SKM-1 (cell line): ENCODE measurements around the gene CPPED1.
"Not testable (repeated sequence)": the region's sequence is repeated elsewhere in the genome, so short reads cannot be mapped to it uniquely, and the experiment has no call there.

Source experiments
- DNase-seq: peaks from one replicate; lab custom pipeline; 2025; ENCODE audit not compliant: unreplicated experiment; lab: John Stamatoyannopoulos, UW

Gene CPPED1

DNA sequence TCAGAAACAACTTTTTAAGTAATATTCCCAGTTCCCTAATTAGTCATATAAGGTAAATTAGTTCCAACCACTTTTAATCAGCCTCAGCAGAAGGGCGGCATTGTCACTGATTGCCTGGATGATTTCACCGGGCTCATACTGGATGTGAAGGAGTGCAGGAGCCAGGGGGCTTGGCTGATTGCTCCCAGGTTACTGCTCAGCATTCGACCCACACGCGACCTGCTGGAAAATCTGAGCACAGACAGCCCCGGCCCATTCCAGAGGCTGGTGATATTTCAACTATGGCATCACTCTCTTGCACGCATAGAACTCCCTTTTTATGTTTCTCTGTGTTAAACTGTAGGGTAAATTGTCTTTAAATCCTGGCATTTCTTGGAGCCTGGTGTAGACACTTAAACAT lies 34.2 kb downstream of the CPPED1 start:
- DNase-seq = no peak

DNA sequence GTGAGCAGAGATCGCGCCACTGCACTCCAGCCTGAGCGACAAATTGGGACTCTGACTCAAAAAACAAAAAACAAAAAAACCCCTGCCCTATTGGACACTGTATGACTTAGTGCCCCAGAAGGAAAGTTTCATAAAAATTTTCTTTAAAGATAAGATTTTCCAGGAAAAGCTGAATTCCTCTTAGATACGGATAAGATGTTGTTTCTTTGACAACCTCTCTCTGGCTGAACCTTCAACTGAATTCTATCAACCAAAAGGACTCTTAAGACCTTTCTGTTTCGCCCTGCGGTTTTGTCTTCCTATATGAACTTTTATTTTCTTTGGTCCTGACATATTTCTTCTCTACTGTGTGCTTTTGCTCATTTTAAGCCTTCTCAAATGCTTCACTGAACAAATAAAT lies 35.8 kb downstream of the CPPED1 start:
- DNase-seq = no peak

DNA sequence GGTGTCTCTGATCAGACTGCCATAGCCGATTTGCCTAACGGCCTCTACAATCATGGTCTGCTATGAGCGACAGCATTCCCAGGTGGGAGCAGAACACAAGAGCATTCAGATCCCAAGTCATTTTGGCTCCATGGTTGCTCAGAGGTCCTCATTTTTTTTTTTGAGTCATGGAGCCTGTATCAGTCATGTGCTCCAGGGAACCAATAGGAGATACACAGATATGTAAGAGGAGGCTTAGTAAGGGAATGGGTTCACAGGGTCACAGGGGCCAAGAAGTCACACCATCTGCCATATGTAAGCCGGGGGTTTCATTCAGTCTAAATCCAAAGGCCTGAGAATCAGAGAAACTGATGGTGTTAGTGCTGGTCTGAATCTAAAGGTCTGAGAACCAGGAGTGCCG lies 36.8 kb downstream of the CPPED1 start:
- no peak for DNase-seq

DNA sequence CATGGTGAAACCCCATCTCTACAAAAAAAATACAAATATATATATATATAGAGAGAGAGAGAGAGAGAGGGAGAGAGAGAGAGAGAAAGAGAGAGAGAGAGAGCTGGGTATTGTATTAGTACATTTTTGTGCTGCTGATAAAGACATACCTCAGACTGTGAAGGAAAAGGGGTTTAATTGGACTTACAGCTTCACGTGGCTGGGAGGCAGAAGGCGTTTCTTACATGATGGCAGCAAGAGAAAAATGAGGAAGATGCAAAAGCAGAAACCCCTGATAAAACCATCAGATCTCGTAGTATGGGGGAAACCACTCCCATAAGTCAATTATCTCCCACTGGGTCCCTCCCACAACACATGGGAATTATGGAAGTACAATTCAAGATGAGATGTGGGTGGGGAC lies 37.5 kb downstream of the CPPED1 start:
- not testable (repeated sequence) for DNase-seq

DNA sequence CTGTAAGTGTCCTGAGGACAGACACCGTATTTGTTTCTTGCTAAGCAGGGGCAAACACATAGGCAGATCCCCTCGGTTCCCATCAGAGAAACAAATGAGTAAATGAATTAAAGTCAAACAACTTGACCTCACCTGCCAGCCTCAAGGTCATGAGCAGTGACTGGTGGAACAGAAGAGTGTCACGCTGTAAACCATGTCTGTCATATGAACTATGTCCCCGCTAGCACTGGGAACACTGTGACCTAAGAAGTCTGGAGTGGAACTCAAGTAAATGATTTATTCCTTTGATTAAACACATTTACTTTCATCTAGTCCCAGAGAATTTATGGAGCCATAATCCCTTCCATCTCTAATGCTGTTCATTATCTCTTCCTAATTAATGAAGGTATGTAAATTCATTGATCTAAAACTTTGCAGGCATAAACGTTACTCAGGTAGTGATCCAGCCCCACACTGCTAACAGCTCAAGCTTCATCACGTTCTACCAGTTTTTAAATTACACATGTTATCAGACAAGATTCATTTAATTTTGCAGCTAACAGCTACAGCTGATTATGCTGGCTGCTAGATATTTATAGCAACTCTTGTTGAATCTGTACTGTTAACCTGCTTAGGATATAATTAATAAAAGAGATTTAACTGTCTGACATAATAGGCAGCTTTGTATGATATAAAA lies 38.7 kb downstream of the CPPED1 start:
- DNase-seq = no peak

DNA sequence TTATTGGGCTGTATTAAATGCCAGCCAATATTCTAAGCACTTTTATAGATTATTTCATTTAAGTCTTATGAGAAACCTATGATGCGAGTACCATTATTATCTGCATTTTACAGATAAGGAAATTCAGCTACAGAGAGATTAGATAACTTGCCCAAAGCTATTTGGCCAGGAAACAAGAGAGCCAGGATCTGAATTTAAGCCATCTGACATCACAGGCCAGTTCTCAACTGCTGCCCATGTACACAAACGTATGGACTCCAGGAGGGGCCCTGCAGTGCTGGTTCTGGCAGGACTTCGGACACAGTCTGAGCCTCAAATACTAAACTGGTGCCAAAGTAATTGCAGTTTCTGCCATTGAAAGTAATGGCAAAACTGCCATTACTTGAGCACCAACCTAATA lies 40.2 kb downstream of the CPPED1 start:
- no peak for DNase-seq

DNA sequence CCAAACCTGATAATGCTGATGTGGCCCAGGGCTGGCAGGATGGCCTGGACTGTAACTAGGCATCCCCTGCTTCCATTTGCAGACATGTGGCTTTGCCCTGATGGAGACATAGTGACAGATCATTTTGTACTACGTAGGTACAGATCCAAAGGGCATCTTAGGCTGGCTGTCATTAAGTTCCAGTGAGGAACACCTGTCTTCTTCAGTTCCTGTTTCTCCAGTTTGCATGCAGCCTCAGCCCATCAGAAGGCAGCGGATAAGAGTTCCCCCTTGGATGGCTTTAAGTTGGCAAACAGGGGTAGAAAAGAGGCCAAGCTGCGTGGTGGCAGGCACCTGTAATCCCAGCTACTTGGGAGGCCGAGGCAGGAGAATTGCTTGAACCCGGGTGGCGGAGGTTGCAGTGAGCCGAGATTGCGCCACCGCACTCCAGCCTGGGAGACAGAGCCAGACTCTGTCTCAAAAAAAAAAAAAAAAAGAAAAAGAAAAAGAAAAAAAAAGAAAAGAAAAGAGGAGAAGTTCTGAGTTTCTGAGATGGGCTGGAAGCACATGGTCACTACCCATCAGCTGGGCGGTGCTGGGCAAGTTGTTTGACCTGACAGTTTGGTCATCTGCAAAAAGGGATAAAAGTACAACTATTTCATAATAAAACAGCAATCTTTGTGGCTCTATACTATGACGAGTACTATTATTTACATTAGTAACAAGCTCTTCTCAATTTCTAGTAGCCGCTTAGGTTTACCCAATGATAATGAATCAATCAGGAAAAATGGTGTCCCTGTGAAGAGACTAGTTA lies 42.7 kb downstream of the CPPED1 start:
- no peak for DNase-seq

DNA sequence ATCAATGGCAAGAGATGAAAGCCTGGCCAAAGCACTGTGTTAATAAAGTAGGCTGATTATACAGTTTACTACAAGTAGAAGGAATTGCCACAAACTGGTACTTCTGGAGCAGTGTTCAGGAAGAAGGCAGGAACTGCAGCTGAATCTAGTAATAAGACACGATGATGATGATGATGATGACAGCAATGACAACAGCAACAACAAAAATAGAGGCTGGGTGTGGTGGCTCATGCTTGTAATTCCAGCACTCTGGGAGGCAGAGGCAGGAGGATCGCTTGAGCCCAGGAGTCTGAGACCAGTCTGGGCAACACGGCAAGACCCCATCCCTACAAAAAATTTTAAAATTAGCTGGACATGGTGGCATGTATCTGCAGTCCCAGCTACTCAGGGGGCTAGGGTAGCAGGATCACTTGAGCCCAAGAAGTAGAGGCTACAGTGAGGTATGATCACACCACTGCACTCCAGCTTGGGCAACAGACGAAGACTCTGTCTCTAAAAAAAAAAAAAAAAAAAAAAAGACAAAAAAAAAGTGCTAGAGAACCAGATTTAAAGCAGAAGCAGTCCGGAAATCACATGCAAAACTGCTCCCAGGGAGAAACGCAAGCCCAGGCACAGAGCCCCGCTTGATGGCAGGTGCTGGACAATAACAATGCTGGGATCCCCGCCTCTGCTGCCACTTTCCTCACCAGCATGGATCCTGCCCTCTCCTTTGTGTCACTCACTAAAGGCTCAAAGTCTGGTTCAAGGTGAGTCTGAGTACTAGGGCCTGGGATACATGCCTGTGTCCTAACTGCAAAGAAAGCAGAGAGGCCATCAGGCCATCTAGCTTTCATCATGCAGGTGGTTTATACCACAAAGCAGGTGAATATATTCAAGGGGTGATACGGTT lies 44.8 kb downstream of the CPPED1 start:
- no peak for DNase-seq

DNA sequence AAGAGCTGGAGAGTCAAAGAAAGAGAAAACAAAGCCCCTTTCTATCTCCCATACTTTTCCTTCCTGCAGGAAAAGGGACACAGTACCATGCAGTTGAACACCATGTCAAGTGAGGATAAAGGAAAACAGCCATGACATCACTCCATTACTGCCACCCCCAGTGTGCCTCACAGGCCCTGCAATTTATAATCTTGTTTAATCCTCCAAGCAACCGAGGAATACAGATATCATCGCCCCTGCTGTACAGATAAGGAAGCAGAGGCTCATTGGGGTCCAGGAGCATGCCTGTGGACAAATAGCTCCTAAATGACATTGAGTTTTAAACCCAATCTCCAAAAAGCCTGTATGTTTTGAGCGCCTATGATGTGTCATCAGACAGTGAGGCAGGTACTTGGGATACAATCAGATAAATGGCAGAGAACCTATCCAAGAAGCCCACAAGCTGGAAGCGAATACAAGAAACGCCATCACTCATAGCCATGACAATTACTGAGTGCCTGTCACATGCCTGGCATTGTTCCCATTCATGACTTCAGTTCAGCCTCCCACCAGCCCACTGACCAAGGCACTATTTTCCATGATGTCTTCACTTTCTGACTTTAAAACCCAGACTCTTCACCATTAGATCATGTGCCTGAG lies 45.5 kb downstream of the CPPED1 start:
- no peak for DNase-seq

DNA sequence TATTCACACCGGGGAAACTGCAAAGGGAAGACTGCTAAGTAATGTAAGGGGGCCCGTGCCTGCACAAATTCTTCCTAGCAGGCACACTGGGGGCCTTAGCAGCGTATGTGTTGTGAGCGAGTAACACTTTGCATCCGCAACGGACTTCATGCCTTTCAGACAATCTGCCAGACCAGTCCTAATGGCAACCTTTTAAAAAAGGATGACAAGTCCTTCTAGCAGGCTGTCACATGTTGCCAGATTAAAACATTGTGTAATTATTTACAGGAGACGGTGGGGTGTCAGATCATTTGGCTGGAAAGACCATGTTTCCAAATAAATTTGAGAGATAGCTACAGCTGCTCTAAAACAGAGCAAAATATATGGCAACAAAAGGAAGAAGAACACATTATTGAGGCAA lies 46.1 kb downstream of the CPPED1 start:
- DNase-seq = no peak

DNA sequence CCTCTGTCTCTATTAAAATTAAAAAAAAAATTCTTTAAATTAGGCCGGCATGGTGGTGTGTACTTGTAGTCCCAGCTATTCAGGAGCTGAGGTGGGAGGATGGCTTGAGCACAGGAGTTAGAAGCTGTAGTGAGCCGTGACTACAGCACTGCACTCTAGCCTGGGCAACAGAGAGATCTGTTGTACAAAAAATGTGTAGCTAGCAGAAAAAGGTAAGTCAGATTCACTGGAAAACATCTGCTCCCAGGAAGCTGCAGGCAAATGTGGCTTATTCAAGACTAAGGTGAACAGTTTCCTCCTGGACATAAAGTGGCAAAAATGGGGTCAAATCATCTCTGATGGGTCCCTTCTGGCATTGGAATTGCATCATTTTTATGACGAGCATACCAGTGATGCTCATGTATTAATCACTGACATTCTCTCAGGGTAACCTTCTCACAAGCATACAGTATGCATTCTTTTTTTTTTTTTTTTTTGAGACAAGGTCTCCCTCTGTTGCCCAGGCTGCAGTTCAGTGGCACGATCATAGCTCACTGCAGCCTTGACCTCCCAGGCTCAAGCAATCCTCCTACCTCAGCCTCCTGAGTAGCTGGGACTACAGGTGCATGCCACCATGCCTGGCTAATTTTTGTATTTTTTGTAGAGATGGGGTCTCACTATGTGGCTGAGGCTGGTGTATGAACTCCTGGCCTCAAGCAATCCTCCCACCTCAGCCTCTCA lies 48.7 kb downstream of the CPPED1 start:
- DNase-seq = no peak

DNA sequence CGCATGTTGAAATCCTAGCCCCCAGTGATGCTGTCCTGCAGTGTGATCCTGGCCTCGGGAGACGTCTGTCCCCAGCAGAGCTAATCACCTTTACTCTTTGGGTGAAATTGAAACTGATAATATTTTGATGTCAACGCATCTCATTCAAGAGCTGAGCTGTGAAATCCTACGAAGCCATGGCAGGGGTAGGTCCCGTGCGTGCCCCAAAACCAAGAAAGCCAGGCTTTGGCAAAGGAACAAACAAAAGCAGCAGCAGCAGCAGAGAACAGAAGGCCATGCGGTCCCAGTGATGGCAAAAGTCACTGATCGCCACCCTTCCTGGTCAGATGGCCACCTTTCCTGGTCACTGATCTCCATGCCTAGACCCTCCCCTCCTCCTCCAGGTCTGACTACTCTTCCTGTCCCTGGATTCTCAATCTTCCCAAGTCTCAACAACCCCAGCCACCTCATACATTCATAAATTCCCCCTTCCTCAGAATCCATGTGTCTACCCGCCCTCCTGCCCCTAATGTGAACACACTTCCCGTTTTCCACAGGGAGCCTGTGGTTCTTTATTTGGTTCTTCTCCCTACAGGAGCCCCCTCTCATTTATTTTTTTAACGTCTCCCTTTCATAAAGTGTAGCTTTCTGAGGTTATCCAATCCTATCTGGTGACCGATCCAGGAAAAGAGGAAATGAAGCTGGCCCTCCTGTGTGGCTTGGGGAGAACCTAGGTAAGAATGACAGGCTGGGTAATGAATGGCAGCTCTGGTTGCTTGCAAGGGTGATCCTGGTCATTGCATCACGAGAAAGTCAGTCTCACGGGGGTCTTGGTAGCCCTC lies 50.3 kb downstream of the CPPED1 start:
- no peak for DNase-seq

DNA sequence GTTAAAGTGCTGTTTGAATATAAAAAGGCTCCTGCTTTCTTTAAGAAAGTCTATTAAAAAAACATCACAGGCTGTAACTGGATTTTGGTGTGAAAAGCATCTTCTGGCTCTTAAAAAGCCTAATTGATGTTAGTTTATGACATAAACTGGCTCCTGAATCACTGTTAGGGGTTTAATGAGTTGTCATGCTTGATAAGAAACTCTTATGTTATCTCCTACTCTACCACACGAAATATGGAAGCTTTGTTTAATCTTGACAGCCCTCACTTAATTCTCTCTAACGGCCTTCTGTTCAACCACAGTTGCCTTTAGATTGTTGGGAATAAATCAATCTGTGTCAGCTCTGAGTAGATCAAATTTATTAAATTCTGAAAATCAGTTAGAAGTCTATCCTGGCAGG lies 51.5 kb downstream of the CPPED1 start:
- no peak for DNase-seq

DNA sequence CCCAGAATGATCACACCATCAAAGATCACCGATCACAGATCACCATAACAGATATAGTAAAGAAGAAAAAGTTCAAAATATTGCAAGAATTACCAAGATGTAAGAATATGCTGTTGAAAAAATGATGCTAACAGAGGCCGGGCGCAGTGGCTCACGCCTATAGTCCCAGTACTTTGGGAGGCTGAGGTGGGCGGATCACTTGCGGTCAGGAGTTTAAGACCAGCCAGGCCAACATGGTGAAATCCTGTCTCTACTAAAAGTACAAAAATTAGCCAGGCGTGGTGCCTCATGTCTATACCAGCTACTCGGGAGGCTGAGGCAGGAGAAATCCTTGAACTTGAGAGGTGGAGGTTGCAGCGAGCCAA lies 53.2 kb downstream of the CPPED1 start:
- DNase-seq = no peak

DNA sequence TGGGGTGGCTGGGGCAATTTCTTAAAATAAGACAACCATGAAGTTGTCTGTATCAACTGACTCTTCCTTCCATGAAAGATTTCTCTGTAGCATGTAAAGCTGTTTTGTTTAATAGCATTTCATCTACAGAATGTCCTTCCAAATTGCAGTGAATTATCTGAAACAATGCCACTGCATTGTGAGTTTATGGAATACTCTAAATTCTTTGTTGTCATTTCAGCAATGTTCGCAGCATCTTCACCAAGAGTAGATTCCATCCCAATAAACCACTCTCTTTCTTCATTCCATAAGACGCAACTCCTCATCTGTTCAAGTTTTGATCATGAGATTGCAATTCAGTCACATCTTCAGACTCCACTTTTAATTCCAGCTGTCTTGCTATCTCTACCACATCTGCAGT lies 54.6 kb downstream of the CPPED1 start:
- DNase-seq = no peak

DNA sequence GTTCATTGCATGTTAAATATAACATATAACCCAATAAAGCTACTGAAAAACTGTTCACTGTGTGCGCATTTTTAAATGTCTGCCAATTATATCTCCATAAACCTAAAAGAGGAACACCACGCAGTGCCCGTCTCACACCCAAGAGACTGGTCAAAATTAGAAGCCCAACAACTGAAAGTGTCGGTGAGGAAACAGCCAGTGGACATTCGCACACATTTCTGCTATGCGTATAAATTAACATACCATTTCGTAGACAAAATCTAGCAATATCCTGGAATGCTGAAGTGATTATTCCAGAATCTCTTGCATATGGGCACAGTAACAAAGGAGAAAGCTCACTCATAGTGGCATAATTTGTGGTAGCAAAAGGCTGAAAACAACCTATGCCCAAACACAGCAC lies 55.9 kb downstream of the CPPED1 start:
- DNase-seq = no peak

DNA sequence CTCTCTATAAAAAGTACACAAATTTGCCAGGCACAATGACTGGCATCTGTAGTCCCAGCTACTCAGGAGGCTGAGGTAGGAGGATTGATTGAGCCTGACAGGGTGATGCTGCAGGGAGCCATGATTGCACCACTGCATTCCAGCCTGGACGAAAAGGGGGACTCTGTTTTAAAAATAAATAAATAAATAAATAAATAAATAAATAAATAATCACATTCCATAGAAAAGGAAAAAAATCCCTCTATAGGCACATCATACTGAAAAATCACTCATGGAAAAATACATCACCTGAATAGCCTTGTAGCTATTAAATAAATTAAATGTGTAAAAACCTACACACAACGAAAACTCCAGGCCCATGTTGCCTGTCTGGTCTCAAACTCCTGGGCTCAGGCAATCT lies 56.4 kb downstream of the CPPED1 start:
- no peak for DNase-seq

DNA sequence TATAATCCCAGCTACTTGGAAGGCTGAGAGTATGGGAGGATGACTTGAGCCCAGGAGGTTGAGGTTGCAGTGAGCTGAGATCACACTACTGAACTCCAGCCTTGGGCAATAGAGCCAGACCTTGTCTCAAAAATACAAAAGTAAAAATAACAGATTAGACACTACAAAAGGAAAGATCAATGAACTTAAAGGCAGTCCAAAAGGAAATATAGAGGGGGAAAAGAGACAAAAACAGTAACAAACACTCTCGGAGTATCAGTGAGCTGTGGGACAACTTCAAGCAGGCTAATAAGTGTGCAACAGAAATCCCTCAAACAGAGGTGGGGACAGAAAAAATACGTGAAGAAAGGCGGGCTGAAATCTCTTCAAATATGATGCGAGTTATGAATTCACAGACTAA lies 58.8 kb downstream of the CPPED1 start:
- DNase-seq = no peak

DNA sequence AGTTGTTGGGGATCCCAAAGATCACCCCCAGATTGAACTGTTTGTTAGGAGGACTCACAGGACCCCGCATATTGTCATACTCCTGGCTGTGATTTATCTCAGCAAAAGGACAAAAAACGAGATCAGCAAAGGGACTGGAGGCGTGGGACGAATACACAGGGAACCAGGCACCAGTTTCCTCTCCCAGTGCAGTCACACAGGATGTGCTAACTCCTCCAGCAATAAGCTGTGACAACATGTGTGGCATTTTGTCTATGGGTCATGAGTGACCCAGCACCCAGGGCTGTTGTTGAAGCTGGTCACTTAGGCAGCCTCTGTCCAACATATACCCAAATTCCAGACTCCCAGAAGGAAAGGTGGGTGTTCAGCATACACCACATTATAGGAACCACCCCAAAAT lies 60.9 kb downstream of the CPPED1 start:
- DNase-seq = no peak
